ACC112 (cell line): ENCODE data around the gene PUS10.
A peak's percentile ranks its signal among the peaks of the same experiment; 100 is the strongest.

Source experiments
- H2AFZ ChIP-seq: fragments of 200-600 bp; sonication (generic); one replicate; pipeline ENCODE4 v1.6.0; 2017; ENCODE audit warnings: antibody characterized with exemption, low read length; ENCODE audit not compliant: unreplicated experiment
- H3K27ac ChIP-seq: fragments of 200-600 bp; sonication (generic); 2 replicates; pipeline ENCODE4 v1.5.1; 2014; ENCODE audit warnings: low read depth, mild to moderate bottlenecking, antibody characterized with exemption, low read length, moderate library complexity
- H3K27me3 ChIP-seq: fragments of 200-600 bp; sonication (generic); 2 replicates; pipeline ENCODE4 v1.6.1; 2014; ENCODE audit warnings: mild to moderate bottlenecking, antibody characterized with exemption, low read length, moderate library complexity, mixed read lengths; ENCODE audit not compliant: insufficient read depth
- H3K36me3 ChIP-seq: fragments of 200-600 bp; sonication (generic); 2 replicates; pipeline ENCODE4 v1.6.1; 2016; ENCODE audit warnings: mild to moderate bottlenecking, antibody characterized with exemption, low read length, moderate library complexity, mixed read lengths; ENCODE audit not compliant: insufficient read depth
- H3K4me1 ChIP-seq: fragments of 200-600 bp; sonication (generic); one replicate; pipeline ENCODE4 v1.6.1; 2016; ENCODE audit warnings: low read length, mixed read lengths; ENCODE audit not compliant: insufficient read depth, unreplicated experiment, control insufficient read depth
- H3K4me3 ChIP-seq: fragments of 200-600 bp; sonication (generic); 2 replicates; pipeline ENCODE4 v1.5.1; 2014; ENCODE audit warnings: mild to moderate bottlenecking, low read depth, low read length
- H3K79me2 ChIP-seq: fragments of 200-600 bp; sonication (generic); one replicate; pipeline ENCODE4 v1.6.0; 2016; ENCODE audit warnings: low read length; ENCODE audit not compliant: control insufficient read depth, unreplicated experiment, insufficient read depth

The PUS10 gene

GRCh38 chr2:60972889-60973656 is 45.0 kb downstream of the PUS10 start:
- H3K27me3 ChIP-seq, result no peaks in the 10 kb centered on the region
- H3K4me1 ChIP-seq, result no peaks in the 10 kb centered on the region
- no peaks in the 10 kb centered on the region for H3K79me2 ChIP-seq
- H3K4me3 ChIP-seq, result no peak overlapping the region
- H2AFZ ChIP-seq, result no peak overlapping the region
- H3K27ac ChIP-seq, result no peak overlapping the region
- no peaks in the 10 kb centered on the region for H3K36me3 ChIP-seq

GRCh38 chr2:60966507-60967405 is 51.3 kb downstream of the PUS10 start:
- no peaks in the 10 kb centered on the region for H3K36me3 ChIP-seq
- H2AFZ ChIP-seq, result no peak overlapping the region
- no peaks in the 10 kb centered on the region for H3K27me3 ChIP-seq
- H3K4me1 ChIP-seq, result peaks cover under 1% of the 10 kb centered on the region
- H3K27ac ChIP-seq, result no peak overlapping the region
- H3K79me2 ChIP-seq, result no peaks in the 10 kb centered on the region
- no peak overlapping the region for H3K4me3 ChIP-seq

GRCh38 chr2:60965499-60965785 is 52.6 kb downstream of the PUS10 start:
- no peaks in the 10 kb centered on the region for H3K36me3 ChIP-seq
- H3K79me2 ChIP-seq, result no peaks in the 10 kb centered on the region
- no peak overlapping the region for H3K27ac ChIP-seq
- H3K27me3 ChIP-seq, result no peaks in the 10 kb centered on the region
- H3K4me1 ChIP-seq, result peaks cover 11% of the 10 kb centered on the region
- no peak overlapping the region for H3K4me3 ChIP-seq
- H2AFZ ChIP-seq, result no peak overlapping the region

- H3K4me1 ChIP-seq, result peaks cover 11% of the 10 kb centered on the region
- no peak overlapping the region for H3K4me3 ChIP-seq
- no peaks in the 10 kb centered on the region for H3K36me3 ChIP-seq
- no peak overlapping the region for H3K27ac ChIP-seq
- no peaks in the 10 kb centered on the region for H3K27me3 ChIP-seq
- H3K79me2 ChIP-seq, result no peaks in the 10 kb centered on the region
- no peak overlapping the region for H2AFZ ChIP-seq
These were observed 53.2 kb downstream of the PUS10 start for GRCh38 chr2:60964651-60965498.

- Histone ChIP-seq H3K79me2 (no peaks in the 10 kb centered on the region), H3K4me3 (no peak overlapping the region), H3K27ac (no peak overlapping the region), H3K4me1 (peaks cover 21% of the 10 kb centered on the region), H3K27me3 (no peaks in the 10 kb centered on the region), H2AFZ (no peak overlapping the region), H3K36me3 (no peaks in the 10 kb centered on the region)
These were observed 54.9 kb downstream of the PUS10 start for GRCh38 chr2:60963190-60963589.

- Histone ChIP-seq H3K79me2 (no peaks in the 10 kb centered on the region), H3K4me1 (peaks cover 23% of the 10 kb centered on the region), H3K27ac (no peak overlapping the region), H3K27me3 (no peaks in the 10 kb centered on the region), H2AFZ (no peak overlapping the region), H3K36me3 (no peaks in the 10 kb centered on the region), H3K4me3 (no peak overlapping the region)
These were observed 55.5 kb downstream of the PUS10 start for GRCh38 chr2:60962528-60962927.

GRCh38 chr2:60961457-60961856 is 56.6 kb downstream of the PUS10 start:
- no peak overlapping the region for H2AFZ ChIP-seq
- no peaks in the 10 kb centered on the region for H3K79me2 ChIP-seq
- H3K27ac ChIP-seq, result peak overlapping the region; percentile 44
- no peaks in the 10 kb centered on the region for H3K27me3 ChIP-seq
- peaks cover 23% of the 10 kb centered on the region for H3K4me1 ChIP-seq
- no peak overlapping the region for H3K4me3 ChIP-seq
- no peaks in the 10 kb centered on the region for H3K36me3 ChIP-seq

GRCh38 chr2:60960706-60961105 is 57.3 kb downstream of the PUS10 start:
- Histone ChIP-seq H3K36me3 (no peaks in the 10 kb centered on the region), H3K27ac (no peak overlapping the region; the same call in 1 of the 2 replicates), H3K27me3 (no peaks in the 10 kb centered on the region), H3K79me2 (no peaks in the 10 kb centered on the region), H2AFZ (no peak overlapping the region), H3K4me3 (no peak overlapping the region), H3K4me1 (peaks cover 23% of the 10 kb centered on the region)

GRCh38 chr2:60959501-60959900 is 58.6 kb downstream of the PUS10 start:
- Histone ChIP-seq H3K36me3 (no peaks in the 10 kb centered on the region), H2AFZ (no peak overlapping the region), H3K27me3 (no peaks in the 10 kb centered on the region), H3K79me2 (no peaks in the 10 kb centered on the region), H3K4me3 (no peak overlapping the region), H3K27ac (no peak overlapping the region), H3K4me1 (peaks cover 23% of the 10 kb centered on the region)

- Histone ChIP-seq H3K36me3 (no peaks in the 10 kb centered on the region), H3K27me3 (no peaks in the 10 kb centered on the region), H3K4me1 (peaks cover 23% of the 10 kb centered on the region), H2AFZ (peak overlapping the region; percentile 16), H3K27ac (peak overlapping the region; percentile 40), H3K4me3 (no peak overlapping the region), H3K79me2 (no peaks in the 10 kb centered on the region)
These were observed 59.3 kb downstream of the PUS10 start for GRCh38 chr2:60958800-60959199.
